GM19455 (cell line): ENCODE measurements around the gene MAGI2.

Source experiments
- ATAC-seq: cut with Tn5 transposase; IDR thresholded peaks from one replicate; pipeline ENCODE4 v1.9.1; 2021; ENCODE audit not compliant: unreplicated experiment

MAGI2 gene

DNA sequence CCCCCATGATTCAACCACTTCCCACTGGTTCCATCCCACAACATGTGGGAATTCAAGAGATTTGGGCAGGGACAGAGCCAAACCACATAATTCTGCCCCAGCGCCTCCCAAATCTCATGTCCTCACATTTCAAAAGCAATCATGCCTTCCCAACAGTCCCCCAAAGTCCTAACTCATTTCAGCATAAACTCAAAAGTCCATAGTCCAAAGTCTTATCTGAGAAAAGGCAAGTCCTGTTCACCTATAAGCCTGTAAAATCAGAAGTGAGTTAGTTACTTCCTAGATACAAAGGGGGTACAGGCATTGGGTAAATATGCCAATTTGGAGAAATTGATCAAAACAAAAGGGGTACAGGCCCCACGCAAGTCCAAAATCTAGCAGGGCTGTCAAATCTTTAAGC lies 272.9 kb downstream of the MAGI2 start:
- no peak for ATAC-seq

GRCh38 chr7:79176859-79177477 lies 276.5 kb downstream of the MAGI2 start:
- no peak for ATAC-seq

GRCh38 chr7:79175374-79175773 lies 278.1 kb downstream of the MAGI2 start:
- ATAC-seq, result no peak

DNA sequence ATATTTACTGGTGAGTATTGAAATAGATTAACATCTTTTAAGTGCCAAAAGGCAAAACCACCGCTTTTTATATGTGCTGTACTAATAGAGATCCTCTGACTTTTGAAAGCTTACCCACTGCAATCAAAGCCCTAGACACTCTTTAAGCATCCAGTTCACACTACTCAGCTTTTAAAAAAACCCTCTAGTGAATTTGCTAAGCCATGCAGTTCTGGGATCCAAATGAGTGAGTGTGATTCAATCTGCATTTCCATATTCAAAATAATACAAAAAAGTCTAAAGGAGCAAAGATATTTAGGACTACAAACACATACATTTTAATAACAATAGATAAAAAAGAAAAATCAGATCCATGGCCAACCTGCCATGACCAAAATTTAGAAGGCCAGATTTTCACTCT lies 288.2 kb downstream of the MAGI2 start:
- ATAC-seq, result no peak

- no peak for ATAC-seq
Observed at GRCh38 chr7:79159040-79159664, 294.3 kb downstream of the MAGI2 start.

- ATAC-seq, result no peak
Observed at GRCh38 chr7:79157281-79157680, 296.2 kb downstream of the MAGI2 start.

DNA sequence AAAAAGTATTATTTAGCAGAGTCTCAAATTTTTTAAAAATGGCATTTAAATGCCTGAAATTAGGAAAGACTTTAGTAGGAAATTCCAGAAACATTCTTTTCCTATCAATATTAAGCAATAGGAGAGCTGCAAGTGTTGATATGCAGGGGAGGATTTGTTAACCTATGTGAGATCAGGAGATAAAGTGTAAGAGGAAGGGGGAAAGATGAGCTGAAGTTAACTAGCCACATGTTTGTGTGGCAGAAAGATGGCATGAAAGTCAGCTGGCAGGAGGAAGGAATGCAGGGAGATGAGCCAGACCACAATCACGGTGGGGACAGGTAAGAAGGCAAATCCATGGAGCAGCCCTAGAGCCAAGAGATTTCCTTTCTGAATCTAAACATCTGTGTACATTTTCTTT lies 303.6 kb downstream of the MAGI2 start:
- no peak for ATAC-seq

- ATAC-seq, result no peak
Observed at GRCh38 chr7:79142706-79143105, 310.8 kb downstream of the MAGI2 start.

GRCh38 chr7:79141252-79141651 lies 312.2 kb downstream of the MAGI2 start:
- ATAC-seq, result no peak

DNA sequence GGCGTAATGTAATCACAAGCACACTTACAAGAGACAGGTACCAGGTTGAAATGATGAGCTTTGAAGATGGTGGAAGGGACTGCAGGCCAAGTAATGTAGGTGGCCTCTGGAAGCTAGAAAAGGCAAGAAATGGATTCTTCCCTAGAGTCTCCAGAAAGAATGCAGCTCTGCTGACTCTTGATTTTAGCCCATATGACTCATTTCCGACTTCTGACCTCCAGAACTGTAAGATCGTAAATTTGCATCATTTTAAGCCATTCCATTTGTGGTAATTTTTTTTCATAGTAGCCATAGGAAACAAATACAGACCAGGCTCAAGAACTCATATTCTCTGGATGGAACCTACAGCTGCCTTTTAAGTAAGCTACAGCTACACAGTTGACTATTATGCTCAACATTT lies 315.5 kb downstream of the MAGI2 start:
- no peak for ATAC-seq

- no peak for ATAC-seq
Observed at GRCh38 chr7:79132844-79133451, 320.5 kb downstream of the MAGI2 start.

GRCh38 chr7:79130715-79131114 lies 322.8 kb downstream of the MAGI2 start:
- ATAC-seq, result no peak

DNA sequence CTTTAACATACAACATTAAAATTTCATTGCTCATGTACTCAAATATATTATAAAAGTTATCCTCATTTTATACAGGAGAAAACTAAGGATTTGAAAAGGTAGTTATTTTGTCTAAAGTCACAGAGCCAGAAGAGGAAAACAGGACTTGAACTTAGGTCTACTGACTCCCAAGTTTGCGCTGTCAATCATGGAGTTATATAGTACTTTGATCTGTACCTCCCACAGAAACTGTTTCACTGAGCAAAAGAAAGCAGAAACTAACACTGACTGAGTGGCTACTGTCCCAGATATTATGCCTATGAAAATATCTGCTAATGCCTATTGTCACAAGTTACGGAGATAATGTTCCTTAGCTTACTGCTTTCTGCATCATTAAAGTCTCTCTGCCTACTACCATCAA lies 329.1 kb downstream of the MAGI2 start:
- no peak for ATAC-seq

DNA sequence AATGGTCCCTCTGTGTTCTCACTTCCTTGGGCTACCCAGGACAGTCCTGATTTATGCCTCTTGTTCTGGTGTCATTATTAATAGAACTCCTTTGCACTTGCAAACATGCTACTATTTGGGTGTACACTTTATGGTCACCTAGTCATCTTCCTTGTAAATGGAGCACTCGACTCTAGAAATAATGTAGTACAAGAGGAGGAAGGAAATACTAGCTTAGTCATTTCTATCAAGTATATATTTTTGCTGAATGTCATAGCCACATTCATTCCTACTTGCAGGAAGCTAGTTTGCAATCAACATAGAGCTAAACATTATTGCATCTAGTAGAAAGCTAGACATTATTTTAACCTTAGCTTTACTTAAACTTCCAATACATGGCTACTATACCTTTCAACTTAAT lies 335.3 kb downstream of the MAGI2 start:
- no peak for ATAC-seq

GRCh38 chr7:79096361-79096805 lies 357.1 kb downstream of the MAGI2 start:
- ATAC-seq, result no peak

DNA sequence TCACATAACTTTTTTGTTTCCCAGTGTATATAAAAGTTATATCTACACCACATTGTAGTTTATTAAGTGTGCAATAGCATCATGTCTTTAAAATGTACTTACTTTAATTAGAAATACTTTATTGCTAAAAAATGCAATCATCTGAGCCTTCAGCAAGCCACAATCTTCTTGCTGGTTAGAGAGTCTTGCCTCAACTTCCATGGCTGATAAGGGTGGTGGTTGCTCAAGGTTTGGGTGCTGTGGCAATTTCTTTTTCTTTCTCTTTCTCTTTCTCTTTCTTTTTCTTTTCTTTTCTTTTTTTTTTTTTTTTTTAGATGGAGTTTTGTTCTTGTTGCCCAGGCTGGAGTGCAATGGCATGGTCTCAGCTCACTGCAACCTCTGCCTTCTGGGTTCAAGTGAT lies 360.0 kb downstream of the MAGI2 start:
- ATAC-seq, result no peak

DNA sequence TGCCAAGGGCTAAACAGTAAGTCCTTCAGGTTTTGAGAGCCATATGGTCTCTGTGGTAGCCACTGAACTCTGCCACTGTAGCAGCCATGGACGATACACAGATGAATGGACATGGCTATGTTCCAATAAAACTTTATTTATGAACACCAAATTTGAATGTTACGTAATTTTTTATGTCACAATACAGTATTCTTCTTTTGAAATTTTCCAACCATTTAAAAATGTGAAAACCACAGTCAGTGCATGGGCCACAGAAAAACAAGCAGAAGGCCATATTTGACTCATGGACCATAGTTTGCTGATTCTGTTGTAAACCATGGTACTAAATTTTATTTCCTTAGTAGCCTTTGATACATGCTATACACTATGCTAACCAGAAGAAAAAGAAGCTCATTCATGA lies 361.8 kb downstream of the MAGI2 start:
- no peak for ATAC-seq

- ATAC-seq, result no peak
Observed at GRCh38 chr7:79091011-79091410, 362.5 kb downstream of the MAGI2 start.

GRCh38 chr7:79090543-79090942 lies 362.9 kb downstream of the MAGI2 start:
- no peak for ATAC-seq

DNA sequence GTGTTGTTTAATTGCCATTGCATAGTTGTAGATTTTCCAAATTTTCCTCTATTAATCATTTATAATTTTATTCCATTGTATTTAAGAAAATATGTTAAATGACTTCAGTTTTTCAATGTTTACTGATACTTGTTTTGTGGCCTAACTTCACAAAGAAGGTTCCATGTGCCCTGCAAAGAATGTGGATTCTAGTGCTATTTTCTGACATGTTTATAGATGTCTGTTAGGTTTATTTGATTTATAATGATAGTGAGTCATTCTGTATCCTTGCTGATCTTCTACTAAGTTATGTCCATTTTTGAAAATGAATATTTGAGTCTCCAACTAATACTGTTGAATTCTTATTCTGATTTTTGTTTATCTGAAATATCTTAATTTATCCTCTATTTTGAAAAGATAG lies 369.0 kb downstream of the MAGI2 start:
- ATAC-seq, result no peak

- no peak for ATAC-seq
Observed at GRCh38 chr7:79079919-79080554, 373.4 kb downstream of the MAGI2 start.

- ATAC-seq, result no peak
Observed at GRCh38 chr7:79078273-79078672, 375.2 kb downstream of the MAGI2 start.
